Skin of body (tissue), 2 donors: ENCODE data around the gene ISYNA1. TPM values are rescaled to one million over a fixed set of nuclear protein-coding genes. Genes with fewer than 3 reads are reported as not detected.
A peak's percentile ranks its signal among the peaks of the same experiment; 100 is the strongest.

Experiments used
- DNase-seq: peaks from one replicate; lab custom pipeline; 2025; lab: John Stamatoyannopoulos, UW
- total RNA-seq: library from RNA; depleted of rRNA; stranded (reverse); fragments of >200 nt; gene quantifications from one replicate; pipeline ENCODE4 v1.2.3, GENCODE V29; 2014

The ISYNA1 gene
- total RNA-seq, 1 donor from 2014 or later: 24.6 TPM

GRCh38 chr19:18433015-18433691 is 4.8 kb downstream of the ISYNA1 start:
- DNase-seq: no peak

- no peak for DNase-seq
These were observed 5.5 kb downstream of the ISYNA1 start for GRCh38 chr19:18432275-18433014.

- no peak for DNase-seq
These were observed 6.4 kb downstream of the ISYNA1 start for GRCh38 chr19:18431351-18432197.

GRCh38 chr19:18430417-18431144 is 7.4 kb downstream of the ISYNA1 start:
- DNase-seq: no peak

- no peak for DNase-seq
These were observed 8.1 kb downstream of the ISYNA1 start for GRCh38 chr19:18429717-18430416.

GRCh38 chr19:18428787-18429674 is 8.9 kb downstream of the ISYNA1 start:
- peak; percentile 81 for DNase-seq

GRCh38 chr19:18428173-18428786 is 9.7 kb downstream of the ISYNA1 start:
- no peak for DNase-seq

- no peak for DNase-seq
These were observed 10.2 kb downstream of the ISYNA1 start for GRCh38 chr19:18427743-18428113.

- no peak for DNase-seq
These were observed 10.7 kb downstream of the ISYNA1 start for GRCh38 chr19:18427080-18427742.

- no peak for DNase-seq
These were observed 11.5 kb downstream of the ISYNA1 start for GRCh38 chr19:18426416-18426767.

GRCh38 chr19:18425515-18426415 is 12.2 kb downstream of the ISYNA1 start:
- DNase-seq: no peak

- DNase-seq: no peak
These were observed 12.9 kb downstream of the ISYNA1 start for GRCh38 chr19:18424890-18425514.

GRCh38 chr19:18424122-18424889 is 13.6 kb downstream of the ISYNA1 start:
- no peak for DNase-seq

- DNase-seq: no peak
These were observed 14.5 kb downstream of the ISYNA1 start for GRCh38 chr19:18423258-18424020.

- no peak for DNase-seq
These were observed 15.3 kb downstream of the ISYNA1 start for GRCh38 chr19:18422530-18423191.
